ENCODE data around the gene CAMK1D. TPM values are rescaled to one million over a fixed set of nuclear protein-coding genes. Genes with fewer than 3 reads are reported as not detected.
A peak's percentile ranks its signal among the peaks of the same experiment; 100 is the strongest.

The CAMK1D gene
- total and polyA plus RNA-seq, 10 of the 15 experiments (the other 5 are each of a cell fraction or from before 2014, with no cell fraction given) = 2.1 to 35.5 (median 14.7) TPM

- TF ChIP-seq NR2C2 (IDR thresholded peaks at IDR 0.05; ENCODE audit: borderline replicate concordance, control insufficient read depth, insufficient read length, low read depth) = no peak
- peak; percentile 3 for TF ChIP-seq SIX5 (IDR thresholded peaks at IDR 0.05; ENCODE audit: low read depth, low read length, severe bottlenecking)
- peak; percentile 48 for TF ChIP-seq RUNX3 (IDR thresholded peaks at IDR 0.05; ENCODE audit: low read length)
- TF ChIP-seq ETV6 (conservative IDR thresholded peaks at IDR 0.05 in 1 of 2, IDR thresholded peaks at IDR 0.05 in 1 of 2; ENCODE audit: borderline replicate concordance in 1 of 2, low read depth in 1 of 2) = no peak
- no peak for TF ChIP-seq CBX3 (IDR thresholded peaks at IDR 0.05; ENCODE audit: borderline replicate concordance, low read depth)
- no peak for TF ChIP-seq TCF3 (IDR thresholded peaks at IDR 0.05; ENCODE audit: borderline replicate concordance, insufficient read depth, low read depth, low read length)
- TF ChIP-seq FOS (IDR thresholded peaks at IDR 0.05; ENCODE audit: borderline replicate concordance, extremely low read depth, insufficient read length) = no peak
- no peak for TF ChIP-seq ZBTB4 (CRISPR knock-in tag; IDR thresholded peaks at IDR 0.05)
- no peak for TF ChIP-seq ZZZ3 (IDR thresholded peaks at IDR 0.05; ENCODE audit: control insufficient read depth, insufficient read length, low read depth)
- peak; percentile 29 for TF ChIP-seq KLF5 (IDR thresholded peaks at IDR 0.05; ENCODE audit: partially characterized antibody)
- no peak for TF ChIP-seq FOXK2 (IDR thresholded peaks at IDR 0.05)
These were observed 361.4 kb downstream of the CAMK1D start (continued) for GRCh38 chr10:12710594-12711349.

Measured in GM12878 (cell line).